HG02571 (cell line): Measurements from ENCODE around the gene OR51M1.

ENCODE experiments used
- ATAC-seq: cut with Tn5 transposase; IDR thresholded peaks from one replicate; pipeline ENCODE4 v1.9.1; 2021; ENCODE audit warnings: mild to moderate bottlenecking, moderate library complexity; ENCODE audit not compliant: unreplicated experiment

The OR51M1 gene

DNA sequence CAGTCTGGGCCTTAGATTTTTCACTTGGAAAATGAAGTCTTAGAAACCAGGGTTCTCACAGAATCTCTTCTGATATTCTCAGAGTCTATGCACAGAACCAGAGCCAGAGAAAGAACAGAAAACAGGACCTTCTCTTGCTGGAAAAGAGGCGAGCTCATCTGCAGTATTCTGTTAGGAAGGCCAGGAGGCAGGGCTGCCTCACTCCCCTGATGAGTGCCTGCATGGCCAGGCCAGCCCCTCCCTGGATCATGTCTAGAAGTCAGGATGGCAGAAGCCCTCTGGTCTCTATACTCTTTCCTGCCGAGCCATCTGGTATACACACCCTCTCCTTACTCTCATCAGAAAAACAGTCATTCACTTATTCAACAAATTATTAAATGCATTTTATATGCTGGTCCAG is 723 bp downstream of the OR51M1 start:
- ATAC-seq: no peak

DNA sequence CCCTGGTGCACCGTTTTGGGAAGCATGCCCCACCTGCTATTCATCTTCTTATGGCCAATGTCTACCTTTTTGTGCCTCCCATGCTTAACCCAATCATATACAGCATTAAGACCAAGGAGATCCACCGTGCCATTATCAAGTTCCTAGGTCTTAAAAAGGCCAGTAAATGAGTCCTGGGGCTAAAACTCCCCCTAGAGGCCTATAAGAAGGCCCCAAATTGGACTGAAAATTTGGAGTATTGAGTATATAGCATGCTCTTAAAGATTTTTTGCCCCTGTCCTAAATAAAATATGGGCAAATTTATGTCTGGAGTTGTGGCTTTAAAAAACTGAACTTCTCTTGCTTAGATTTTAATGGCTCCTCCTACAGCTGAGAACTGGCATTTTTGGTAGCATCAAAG is 6.6 kb downstream of the OR51M1 start:
- no peak for ATAC-seq

DNA sequence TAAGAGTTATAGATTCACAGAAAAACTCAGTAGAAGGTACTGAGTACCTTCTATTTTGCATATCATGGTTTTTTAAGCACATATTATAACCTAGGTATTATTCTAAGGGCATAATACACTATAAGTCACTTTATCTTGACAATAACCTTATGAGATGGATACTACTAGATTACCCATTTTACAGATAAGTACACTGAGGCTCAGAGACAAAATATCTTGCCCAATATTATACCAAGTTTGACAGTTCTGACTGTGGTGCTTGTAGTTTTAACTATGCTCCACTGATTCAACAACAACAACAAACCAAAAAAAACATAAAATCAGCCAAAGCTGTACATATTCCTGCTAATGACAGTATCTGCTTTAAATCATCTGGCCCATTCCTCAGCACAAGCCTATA is 10.5 kb downstream of the OR51M1 start:
- no peak for ATAC-seq

DNA sequence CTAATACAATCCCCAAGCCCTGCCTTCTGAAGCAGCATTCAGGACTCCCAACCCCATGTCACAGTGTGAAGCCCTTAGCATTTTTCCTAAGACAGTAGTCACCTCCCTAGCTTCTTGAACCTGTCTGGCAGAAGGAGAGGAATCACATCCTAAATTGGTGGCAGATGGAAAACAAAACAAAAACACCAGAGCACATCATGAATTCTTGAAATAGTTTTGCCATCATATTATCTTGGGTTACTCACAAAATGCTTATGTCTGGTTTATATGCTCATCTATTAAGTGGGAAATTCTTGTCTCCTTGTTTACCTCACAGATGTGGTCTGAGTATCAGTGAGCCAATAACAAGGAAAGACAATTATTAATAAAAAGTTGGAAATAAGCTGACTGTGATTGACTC is 15.3 kb downstream of the OR51M1 start:
- no peak for ATAC-seq

DNA sequence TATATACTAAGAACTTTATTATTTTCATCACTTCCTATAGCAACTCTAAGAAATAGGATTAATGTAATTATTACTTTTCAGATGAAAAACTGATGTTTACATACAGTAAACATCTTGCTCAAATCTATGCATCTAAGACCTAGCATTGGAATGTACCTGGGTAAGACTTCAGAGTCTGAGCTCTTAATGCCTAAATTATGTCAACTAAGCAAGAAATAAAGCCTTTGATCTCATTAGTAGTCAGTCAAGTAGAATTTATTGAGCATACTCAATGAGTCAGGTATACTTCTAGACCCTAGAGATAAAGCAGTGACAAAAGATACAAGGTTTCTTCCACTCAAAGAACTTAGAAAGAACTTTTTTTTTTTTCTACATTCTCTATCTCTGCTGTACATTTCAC is 21.6 kb downstream of the OR51M1 start:
- no peak for ATAC-seq

DNA sequence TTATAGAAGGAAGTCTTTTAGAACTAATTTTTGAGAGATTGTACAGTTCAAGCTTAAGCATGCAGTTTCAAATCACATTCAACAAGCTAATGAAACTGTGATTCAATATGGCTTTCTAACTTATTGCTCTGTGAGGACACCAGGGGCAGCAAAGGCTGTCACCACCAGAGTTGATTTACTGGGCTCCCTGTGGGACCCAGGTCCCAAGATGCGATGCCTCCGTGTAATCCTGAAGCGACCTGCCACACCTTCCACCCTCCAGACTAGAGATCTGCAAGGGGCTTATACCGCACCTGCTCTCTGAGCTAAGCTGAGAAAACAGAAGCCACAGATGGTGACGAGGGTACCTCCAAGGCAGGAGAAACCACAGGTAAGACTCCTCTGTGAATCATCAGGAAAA is 37.4 kb downstream of the OR51M1 start:
- no peak for ATAC-seq

DNA sequence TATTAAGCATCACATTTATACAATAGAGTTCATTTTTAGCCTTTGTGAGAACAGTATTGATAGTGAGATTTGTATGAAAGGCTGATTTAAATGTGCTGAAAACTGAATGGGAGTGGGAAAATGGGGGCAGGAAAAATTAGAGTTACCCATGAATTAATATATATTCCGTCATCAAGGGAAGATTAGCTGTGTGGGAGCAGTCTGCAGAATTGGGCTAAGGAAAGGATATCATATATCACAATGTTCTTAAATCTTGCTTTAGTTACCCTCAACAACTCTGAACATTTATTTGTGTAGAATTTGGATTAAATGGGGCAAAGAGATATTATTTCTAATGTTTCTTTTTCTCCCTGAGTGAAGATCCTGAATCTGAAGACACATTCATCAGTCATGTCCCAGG is 38.2 kb downstream of the OR51M1 start, which contains the start of gene OR51Q1:
TSS of gene OR51Q1 (plus strand) at position 301 of the 400 bp plus-strand sequence. CDS start at position 391, 90 bp downstream.
- no peak for ATAC-seq

DNA sequence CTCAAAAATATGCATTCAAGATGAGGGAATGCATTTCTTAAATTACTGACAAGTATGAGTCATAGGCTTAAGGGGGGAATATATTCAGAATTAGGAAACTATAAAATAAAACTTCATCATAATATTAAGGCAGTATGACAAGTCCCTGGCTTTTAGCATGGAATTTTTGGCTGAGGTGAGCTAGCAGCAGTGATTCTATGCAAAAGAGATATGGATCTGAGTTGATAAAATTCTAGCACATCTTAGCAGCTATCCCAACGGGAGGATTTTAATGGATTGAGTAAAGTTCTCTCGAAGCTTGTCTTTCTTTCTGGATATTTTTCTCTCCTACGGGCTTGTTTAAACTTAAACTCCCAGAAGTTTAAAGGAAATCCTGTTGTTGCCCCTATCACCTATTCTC is 39.5 kb downstream of the OR51M1 start:
- no peak for ATAC-seq

DNA sequence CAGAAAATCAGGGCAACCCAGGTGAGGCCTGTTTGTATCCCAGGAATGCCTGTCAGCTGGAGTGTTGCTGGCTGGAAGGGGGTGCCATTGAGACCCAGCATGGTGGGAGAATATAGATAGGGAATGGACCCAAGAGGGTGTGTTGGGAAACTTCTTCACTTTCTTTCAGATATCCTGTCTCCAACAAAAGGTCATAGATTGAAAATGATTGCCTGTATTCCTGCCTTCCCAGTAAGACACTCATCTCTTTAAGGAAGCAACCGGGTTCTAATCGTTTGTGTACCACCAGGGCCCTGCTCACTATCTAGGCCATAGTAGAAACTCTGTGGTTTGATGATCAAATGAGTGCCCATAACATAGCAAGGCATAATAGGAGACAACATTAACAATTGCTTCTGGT is 57.8 kb downstream of the OR51M1 start, which contains the start of gene OR51I1:
TSS of gene OR51I1 (minus strand) at position 101 of the 400 bp plus-strand sequence. CDS start at position 101, 0 bp downstream.
- no peak for ATAC-seq
